Stimulated activated memory B cell treated with anti-CD40 and anti-IgM and Interleukin-4, amounts not matched to agents 10 μg/mL and 1 μg/mL and 100 μg/mL, for 72 hours (primary cell): ENCODE data around the gene OPALIN.

ENCODE experiments used
- ATAC-seq: fragments of 150-1000 bp; cut with Tn5 transposase; 2 replicates; pipeline ENCODE4 v1.10.0; 2021
- H3K27ac Mint-ChIP-seq: one replicate; pipeline ENCODE4 v1.8.0; 2022; ENCODE audit warnings: mild to moderate bottlenecking, mixed read lengths
- H3K27me3 Mint-ChIP-seq: one replicate; pipeline ENCODE4 v1.8.0; 2022; ENCODE audit warnings: mixed read lengths
- H3K36me3 Mint-ChIP-seq: one replicate; pipeline ENCODE4 v1.8.0; 2022; ENCODE audit warnings: mixed read lengths
- H3K4me1 Mint-ChIP-seq: one replicate; pipeline ENCODE4 v1.8.0; 2022; ENCODE audit warnings: mixed read lengths
- H3K4me3 Mint-ChIP-seq: one replicate; pipeline ENCODE4 v1.8.0; 2022; ENCODE audit warnings: mild to moderate bottlenecking, moderate library complexity, mixed read lengths
- H3K9me3 Mint-ChIP-seq: one replicate; pipeline ENCODE4 v1.8.0; 2022; ENCODE audit warnings: mixed read lengths

The OPALIN gene

GRCh38 chr10:96306516-96306915 is 52.3 kb downstream of the OPALIN start:
- H3K27ac Mint-ChIP-seq: no peak overlapping the region
- H3K27me3 Mint-ChIP-seq: peaks cover 35% of the 10 kb centered on the region
- ATAC-seq: peak; percentile 69
- peaks cover 14% of the 10 kb centered on the region for H3K4me1 Mint-ChIP-seq
- no peak overlapping the region for H3K4me3 Mint-ChIP-seq
- H3K9me3 Mint-ChIP-seq: no peaks in the 10 kb centered on the region
- H3K36me3 Mint-ChIP-seq: no peaks in the 10 kb centered on the region

- no peak for ATAC-seq
- H3K4me3 Mint-ChIP-seq: no peak overlapping the region
- no peak overlapping the region for H3K27ac Mint-ChIP-seq
- H3K9me3 Mint-ChIP-seq: no peaks in the 10 kb centered on the region
- peaks cover 15% of the 10 kb centered on the region for H3K4me1 Mint-ChIP-seq
- peaks cover 50% of the 10 kb centered on the region for H3K27me3 Mint-ChIP-seq
- H3K36me3 Mint-ChIP-seq: no peaks in the 10 kb centered on the region
These were observed 53.8 kb downstream of the OPALIN start for GRCh38 chr10:96305019-96305418.

- ATAC-seq: no peak
- H3K4me1 Mint-ChIP-seq: peaks cover 22% of the 10 kb centered on the region
- no peak within 1 kb of the TSS for H3K27ac Mint-ChIP-seq
- no peaks in the 10 kb centered on the region for H3K9me3 Mint-ChIP-seq
- H3K4me3 Mint-ChIP-seq: no peak within 1 kb of the TSS
- H3K36me3 Mint-ChIP-seq: no peaks in the 10 kb centered on the region
- H3K27me3 Mint-ChIP-seq: peaks cover 58% of the 10 kb centered on the region
These were observed 54.6 kb downstream of the OPALIN start, which contains the start of gene DNTT for GRCh38 chr10:96304230-96304629. Gene DNTT (plus strand): TSS chr10:96304434. CDS start chr10:96304498, 64 bp downstream.

GRCh38 chr10:96301616-96302015 is 57.2 kb downstream of the OPALIN start:
- H3K36me3 Mint-ChIP-seq: no peaks in the 10 kb centered on the region
- no peak overlapping the region for H3K27ac Mint-ChIP-seq
- ATAC-seq: peak; percentile 41
- H3K27me3 Mint-ChIP-seq: peaks cover 55% of the 10 kb centered on the region
- H3K4me1 Mint-ChIP-seq: peaks cover 17% of the 10 kb centered on the region
- H3K4me3 Mint-ChIP-seq: no peak overlapping the region
- no peaks in the 10 kb centered on the region for H3K9me3 Mint-ChIP-seq

- H3K9me3 Mint-ChIP-seq: no peaks in the 10 kb centered on the region
- peak overlapping the region; percentile 34 for H3K4me3 Mint-ChIP-seq
- ATAC-seq: no peak
- H3K4me1 Mint-ChIP-seq: peaks cover 9% of the 10 kb centered on the region
- peaks cover 42% of the 10 kb centered on the region for H3K27me3 Mint-ChIP-seq
- H3K27ac Mint-ChIP-seq: peak overlapping the region; percentile 67
- no peaks in the 10 kb centered on the region for H3K36me3 Mint-ChIP-seq
These were observed 59.4 kb downstream of the OPALIN start for GRCh38 chr10:96299383-96299782.

- ATAC-seq: no peak
- H3K27me3 Mint-ChIP-seq: peaks cover 32% of the 10 kb centered on the region
- no peaks in the 10 kb centered on the region for H3K9me3 Mint-ChIP-seq
- no peaks in the 10 kb centered on the region for H3K36me3 Mint-ChIP-seq
- no peak overlapping the region for H3K4me3 Mint-ChIP-seq
- H3K27ac Mint-ChIP-seq: no peak overlapping the region
- peaks cover 11% of the 10 kb centered on the region for H3K4me1 Mint-ChIP-seq
These were observed 60.4 kb downstream of the OPALIN start for GRCh38 chr10:96298362-96298761.

DNA sequence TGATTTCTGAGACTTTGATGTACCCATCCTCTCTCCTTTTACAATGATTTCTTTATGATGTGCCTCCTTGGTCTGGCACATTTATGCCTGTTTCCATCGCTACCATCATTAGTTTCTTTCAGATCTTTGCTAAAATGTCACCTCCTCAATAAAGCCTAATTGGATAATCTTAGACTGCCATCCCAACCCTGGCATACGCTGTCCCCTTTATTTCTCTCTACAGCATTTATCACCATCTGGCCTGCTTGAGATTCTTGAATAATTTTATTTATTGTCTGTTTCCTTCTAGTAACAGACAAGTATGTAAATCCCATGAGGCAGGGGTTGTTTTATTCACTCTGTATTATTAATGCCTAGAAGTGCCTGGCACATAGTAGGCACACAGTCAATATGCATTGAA is 61.3 kb downstream of the OPALIN start:
- no peaks in the 10 kb centered on the region for H3K9me3 Mint-ChIP-seq
- ATAC-seq: no peak
- no peak overlapping the region for H3K4me3 Mint-ChIP-seq
- no peak overlapping the region for H3K27ac Mint-ChIP-seq
- peaks cover 20% of the 10 kb centered on the region for H3K4me1 Mint-ChIP-seq
- peaks cover 27% of the 10 kb centered on the region for H3K27me3 Mint-ChIP-seq
- no peaks in the 10 kb centered on the region for H3K36me3 Mint-ChIP-seq

GRCh38 chr10:96295475-96295874 is 63.3 kb downstream of the OPALIN start:
- no peaks in the 10 kb centered on the region for H3K36me3 Mint-ChIP-seq
- no peak for ATAC-seq
- no peak overlapping the region for H3K4me3 Mint-ChIP-seq
- no peaks in the 10 kb centered on the region for H3K9me3 Mint-ChIP-seq
- peaks cover 16% of the 10 kb centered on the region for H3K27me3 Mint-ChIP-seq
- peaks cover 35% of the 10 kb centered on the region for H3K4me1 Mint-ChIP-seq
- no peak overlapping the region for H3K27ac Mint-ChIP-seq
